GM19395 (cell line): ENCODE data around the gene CCDC9.
A peak's percentile ranks its signal among the peaks of the same experiment; 100 is the strongest.
"Not testable (repeated sequence)": the region's sequence is repeated elsewhere in the genome, so short reads cannot be mapped to it uniquely, and the experiment has no call there.

Experiments
- ATAC-seq: cut with Tn5 transposase; IDR thresholded peaks from one replicate; pipeline ENCODE4 v1.9.1; 2021; ENCODE audit warnings: mild to moderate bottlenecking, moderate library complexity; ENCODE audit not compliant: unreplicated experiment

The CCDC9 gene

GRCh38 chr19:47231215-47232054 is 24.9 kb upstream of the CCDC9 start:
- ATAC-seq, result no peak

- no peak for ATAC-seq
Measured at GRCh38 chr19:47232422-47233211, 23.7 kb upstream of the CCDC9 start.

DNA sequence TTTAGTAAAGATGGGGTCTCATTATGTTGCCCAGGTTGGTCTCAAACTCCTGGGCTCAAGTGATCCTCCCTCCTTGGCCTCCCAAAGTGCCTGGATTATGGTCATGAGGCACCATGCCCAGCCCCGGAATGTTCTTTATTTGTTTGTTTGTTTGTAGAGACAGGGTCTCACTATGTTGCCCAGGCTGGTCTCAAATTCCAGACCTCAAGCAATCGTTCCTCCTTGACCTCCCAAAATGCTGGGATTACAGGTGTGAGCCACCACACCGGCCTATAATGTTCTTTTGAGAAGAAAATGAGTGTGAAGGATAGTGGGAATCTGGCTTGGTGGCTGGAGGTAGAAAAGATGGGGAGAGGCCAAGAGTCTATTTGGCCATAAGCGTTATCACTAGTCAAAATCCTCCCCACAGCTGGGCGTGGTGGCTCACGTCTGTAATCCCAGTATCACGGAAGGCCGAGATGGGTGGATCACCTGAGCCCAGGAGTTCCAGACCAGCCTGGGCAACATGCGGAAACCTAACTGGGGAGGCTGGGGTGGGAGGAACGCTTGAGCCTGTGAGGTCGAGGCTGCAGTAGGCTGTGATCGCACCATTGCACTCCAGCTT is 20.2 kb upstream of the CCDC9 start:
- no peak for ATAC-seq

DNA sequence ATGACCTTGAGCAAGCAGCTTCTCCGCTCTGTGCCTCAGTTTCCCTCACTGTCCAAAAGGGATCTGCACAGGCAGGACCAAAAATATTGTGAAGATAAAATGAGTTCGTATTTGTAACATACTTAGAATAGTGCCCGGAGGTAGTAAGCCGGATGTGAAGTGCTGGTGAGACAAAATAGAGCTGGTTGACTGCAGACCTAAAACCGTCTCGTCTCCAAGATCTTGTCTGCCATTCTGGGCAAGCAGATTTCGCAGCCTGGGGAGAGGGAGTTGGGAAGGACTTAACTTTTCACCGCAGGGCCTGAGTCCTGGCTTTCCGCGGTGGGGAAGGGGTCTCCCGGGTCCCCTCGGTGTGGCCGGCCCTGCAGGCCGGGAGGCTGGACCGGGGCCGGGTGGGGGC is 17.2 kb upstream of the CCDC9 start:
- ATAC-seq, result no peak

GRCh38 chr19:47239610-47240296 is 16.6 kb upstream of the CCDC9 start:
- no peak for ATAC-seq

DNA sequence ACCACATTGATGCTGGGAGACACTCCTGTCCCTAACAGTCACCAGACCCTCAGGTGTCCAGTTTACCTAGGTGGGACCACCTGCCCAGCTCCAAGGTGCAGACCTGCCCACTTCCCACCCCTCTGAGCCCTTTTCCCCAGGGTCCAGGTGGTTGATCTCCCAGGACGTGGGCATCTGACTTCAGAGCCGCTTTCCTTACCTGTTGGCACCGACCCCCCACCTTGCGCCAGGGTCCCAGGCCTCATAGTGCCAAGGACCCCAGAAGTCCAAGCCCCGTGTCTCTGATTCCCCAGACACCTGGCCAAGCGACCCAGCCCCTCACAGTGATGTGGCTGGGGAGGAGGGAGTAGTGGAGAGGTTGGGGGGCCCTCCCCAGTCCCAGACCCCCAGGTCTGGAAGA is 15.8 kb upstream of the CCDC9 start:
- no peak for ATAC-seq

DNA sequence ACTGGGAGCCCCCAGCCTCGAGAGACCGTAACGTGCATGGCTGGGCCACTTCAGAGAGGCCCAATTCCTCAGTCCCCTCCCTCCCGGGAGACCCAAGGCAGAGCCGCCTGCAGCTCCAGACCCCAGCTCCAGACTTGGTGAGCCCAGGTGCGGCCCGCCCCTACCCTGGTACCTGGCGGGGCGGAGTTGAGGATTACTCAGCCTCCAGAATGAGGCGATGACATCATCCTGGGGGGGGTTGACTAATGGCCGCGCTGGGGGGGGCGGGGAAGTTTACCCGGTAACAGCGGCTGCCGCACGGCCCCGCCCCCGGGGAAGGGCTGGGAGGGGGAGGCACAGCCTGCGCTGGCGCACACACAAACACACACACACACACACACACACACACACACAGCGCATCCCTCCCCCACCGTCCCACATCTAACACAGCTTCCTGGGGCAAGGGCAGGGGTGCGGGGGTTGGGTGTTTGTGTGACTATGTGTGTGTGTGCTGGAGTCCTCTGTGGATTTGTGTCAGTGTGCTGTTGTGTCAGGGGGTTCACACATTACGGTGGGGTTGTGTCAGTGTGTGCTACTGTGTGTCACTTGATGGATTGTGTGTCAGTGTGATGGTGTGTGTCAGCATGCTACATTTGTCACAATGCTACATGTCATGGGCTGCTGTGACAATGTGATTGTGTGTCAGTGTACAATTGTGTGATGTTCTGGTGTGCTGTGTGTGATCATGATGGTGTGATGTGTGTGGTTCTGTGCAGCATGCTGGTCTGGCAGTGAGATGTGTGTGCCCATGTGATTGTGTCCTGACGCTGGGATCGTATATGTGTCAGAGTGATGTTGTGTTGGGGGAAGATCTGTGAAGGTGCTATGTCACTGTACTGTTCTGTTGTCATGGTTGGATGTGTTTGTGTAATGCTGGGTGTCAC is 15.1 kb upstream of the CCDC9 start:
- no peak for ATAC-seq

DNA sequence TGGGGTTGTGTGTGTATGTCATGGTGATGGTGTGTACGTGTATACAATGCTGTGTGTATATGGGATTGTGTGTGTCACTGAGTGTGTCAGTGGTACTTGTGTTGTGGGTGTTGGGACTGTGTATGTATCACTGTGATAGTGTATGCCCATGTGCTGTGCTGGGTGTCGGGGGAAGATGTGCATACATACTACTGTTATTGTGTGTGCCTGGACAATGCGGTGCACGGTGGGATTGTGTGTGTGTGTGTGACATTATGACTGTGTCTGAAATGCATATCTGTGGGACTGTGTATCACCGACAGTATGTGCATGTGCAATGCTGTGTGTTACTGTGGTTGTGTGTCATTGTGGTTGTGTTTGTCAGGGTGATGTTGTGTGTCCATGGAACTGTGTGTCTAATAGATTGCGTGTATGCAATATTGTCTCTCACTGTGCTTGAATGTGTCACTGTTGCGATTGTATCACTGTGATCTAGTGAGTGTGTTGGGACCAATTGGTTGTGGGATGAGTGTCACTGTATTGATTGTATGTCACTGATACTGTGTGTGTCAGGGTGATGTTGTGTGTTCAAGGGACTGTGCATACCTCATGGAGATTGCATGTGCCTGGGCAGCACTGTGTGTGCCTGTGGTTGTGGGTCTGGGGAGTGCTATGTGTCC is 14.3 kb upstream of the CCDC9 start:
- ATAC-seq, result no peak

- ATAC-seq, result no peak
Measured at GRCh38 chr19:47243364-47243775, 13.0 kb upstream of the CCDC9 start.

- peak; percentile 55 for ATAC-seq
Measured at GRCh38 chr19:47243776-47244547, 12.4 kb upstream of the CCDC9 start.

GRCh38 chr19:47247308-47247990 is 8.9 kb upstream of the CCDC9 start:
- ATAC-seq, result no peak

DNA sequence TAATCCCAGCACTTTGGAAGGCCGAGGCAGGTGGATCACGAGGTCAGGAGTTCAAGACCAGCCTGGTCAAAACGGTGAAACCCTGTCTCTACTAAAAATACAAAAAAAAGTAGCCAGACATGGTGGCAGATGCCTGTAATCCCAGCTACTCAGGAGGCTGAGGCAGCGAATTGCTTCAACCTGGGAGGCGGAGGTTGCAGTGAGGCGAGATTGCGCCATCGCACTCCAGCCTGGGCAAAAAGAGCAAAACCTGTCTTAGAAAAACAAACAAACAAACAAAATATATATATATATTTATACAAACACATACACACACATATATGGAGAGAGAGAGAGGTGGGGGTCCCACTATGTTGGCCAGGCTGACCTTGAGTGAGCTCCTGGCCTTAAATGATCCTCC is 3.3 kb upstream of the CCDC9 start:
- not testable (repeated sequence) for ATAC-seq

- no peak for ATAC-seq
Measured at GRCh38 chr19:47253467-47253881, 2.9 kb upstream of the CCDC9 start.

GRCh38 chr19:47253970-47254369 is 2.4 kb upstream of the CCDC9 start:
- ATAC-seq, result no peak

DNA sequence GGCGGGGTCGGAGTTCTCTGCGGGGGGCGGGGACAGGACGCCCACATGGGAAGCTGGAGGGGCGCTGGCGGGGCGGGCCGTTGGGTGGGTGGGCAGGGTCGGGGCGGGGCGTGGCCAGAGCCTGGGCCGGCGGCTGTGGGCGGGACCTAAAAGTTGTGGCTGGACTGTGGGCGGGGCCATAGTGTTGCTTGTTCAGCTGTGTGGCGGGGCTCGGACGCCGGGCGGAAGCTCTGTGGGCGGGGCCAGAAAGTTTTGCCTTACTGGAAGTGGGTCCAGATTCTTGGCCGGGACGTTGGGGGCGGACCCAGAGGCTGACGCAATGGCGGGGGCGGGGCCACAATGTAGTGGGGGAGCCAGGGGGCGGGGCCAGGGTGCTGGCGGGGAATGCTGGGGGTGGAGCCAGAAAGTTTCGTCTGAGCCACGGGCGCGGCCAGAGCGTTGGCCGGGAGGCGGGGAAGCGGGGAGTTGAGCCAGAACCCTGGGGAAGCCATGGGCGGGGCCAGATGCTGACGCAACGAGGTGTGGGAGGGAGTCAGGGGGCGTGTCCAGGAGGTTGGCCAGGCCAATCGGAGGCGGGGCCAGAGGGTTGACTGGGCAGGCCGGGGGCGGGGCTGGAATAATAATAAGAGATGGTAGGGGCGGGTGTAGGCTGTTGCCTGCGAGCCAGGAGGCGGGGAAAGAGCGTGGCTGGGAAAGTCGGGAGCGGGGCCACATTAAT is 527 bp downstream of the CCDC9 start:
- ATAC-seq, result peak; percentile 71

DNA sequence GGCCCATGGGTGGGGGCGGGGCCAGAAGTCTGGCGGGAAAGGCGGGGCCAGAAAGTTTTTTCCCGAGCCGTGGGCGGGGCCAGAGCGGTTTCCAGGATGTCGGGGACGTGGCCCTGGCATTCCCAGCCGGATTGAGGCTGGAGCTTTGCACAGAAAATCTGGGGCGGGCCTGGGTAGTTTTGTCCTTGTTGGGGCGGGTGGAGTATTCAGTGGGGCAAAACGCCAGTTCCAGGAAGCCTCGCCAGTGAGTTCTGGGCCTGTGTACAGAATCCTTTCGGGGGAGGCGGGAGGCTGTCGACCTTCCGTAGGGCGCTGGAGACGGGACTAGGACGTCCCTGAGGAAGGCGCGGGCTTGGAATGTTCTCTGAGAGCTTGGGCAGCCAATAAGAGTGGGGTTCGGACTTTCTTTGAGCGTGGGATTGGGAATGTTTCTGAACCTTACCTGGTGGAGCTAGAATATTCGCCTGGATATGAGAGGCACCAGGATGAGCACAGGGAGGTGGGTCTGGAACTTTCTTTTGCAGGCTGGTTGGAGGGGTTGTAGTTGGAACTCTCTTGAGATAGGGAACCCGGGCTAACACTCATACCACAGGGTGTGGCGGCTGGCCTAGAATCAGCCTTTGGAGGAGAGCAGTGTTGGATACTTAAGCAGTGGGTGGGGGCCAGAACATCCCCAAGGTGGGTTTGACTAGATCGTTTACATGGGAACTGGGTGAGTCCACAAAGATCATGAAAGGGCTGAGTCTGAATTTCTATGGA is 1.3 kb downstream of the CCDC9 start:
- ATAC-seq, result no peak

GRCh38 chr19:47258434-47258833 is 2.1 kb downstream of the CCDC9 start:
- no peak for ATAC-seq
